Neural progenitor cell (in vitro differentiated cells): ENCODE measurements around the gene ITM2B. TPM values are rescaled to one million over a fixed set of nuclear protein-coding genes. Genes with fewer than 3 reads are reported as not detected.

Experiments
- DNase-seq: peaks from one replicate; pipeline ENCODE4 v3.0.0-alpha.2; 2016; ENCODE audit warnings: low spot score
- H2AFZ ChIP-seq: fragments of 200-600 bp; sonication (generic); replicated peaks from 2 replicates; pipeline ENCODE4 v1.6.1; 2016; ENCODE audit warnings: antibody characterized with exemption
- H3F3A ChIP-seq: fragments of 200-600 bp; sonication (generic); 2 replicates; pipeline ENCODE4 v1.6.1; 2016; ENCODE audit warnings: antibody characterized with exemption, low read depth
- H3K27ac ChIP-seq: fragments of 200-600 bp; sonication (generic); 2 replicates; pipeline ENCODE4 v1.5.1; 2016; ENCODE audit warnings: mild to moderate bottlenecking
- H3K27me3 ChIP-seq: fragments of 200-600 bp; sonication (generic); 2 replicates; pipeline ENCODE4 v1.6.1; 2016; ENCODE audit warnings: mild to moderate bottlenecking, moderate library complexity
- H3K36me3 ChIP-seq: fragments of 200-600 bp; sonication (generic); 2 replicates; pipeline ENCODE4 v1.5.1; 2016
- H3K4me1 ChIP-seq: fragments of 200-600 bp; sonication (generic); 2 replicates; pipeline ENCODE4 v1.6.1; 2016; ENCODE audit warnings: mixed run types
- H3K4me2 ChIP-seq: fragments of 200-600 bp; sonication (generic); 2 replicates; pipeline ENCODE4 v1.6.1; 2016
- H3K4me3 ChIP-seq: fragments of 200-600 bp; sonication (generic); 2 replicates; pipeline ENCODE4 v1.5.1; 2016
- H3K79me2 ChIP-seq: fragments of 200-600 bp; sonication (generic); 2 replicates; pipeline ENCODE4 v1.6.1; 2016; ENCODE audit warnings: low read depth
- H3K9ac ChIP-seq: fragments of 200-600 bp; sonication (generic); 2 replicates; pipeline ENCODE4 v1.6.1; 2016
- H3K9me3 ChIP-seq: fragments of 200-600 bp; sonication (generic); 2 replicates; pipeline ENCODE4 v1.5.1; 2016; ENCODE audit warnings: low read depth
- H4K20me1 ChIP-seq: fragments of 200-600 bp; sonication (generic); 2 replicates; pipeline ENCODE4 v1.6.1; 2016; ENCODE audit warnings: low read depth
- H3K27ac Mint-ChIP-seq: 3 replicates; pipeline ENCODE4 v1.8.0; 2021; ENCODE audit warnings: mixed read lengths
- H3K27me3 Mint-ChIP-seq: 2 replicates; pipeline ENCODE4 v1.8.0; 2022; ENCODE audit warnings: low read depth, mild to moderate bottlenecking, inconsistent platforms, moderate library complexity, mixed read lengths; ENCODE audit not compliant: insufficient read depth
- H3K36me3 Mint-ChIP-seq: 3 replicates; pipeline ENCODE4 v1.8.0; 2021; ENCODE audit warnings: mixed read lengths
- H3K4me1 Mint-ChIP-seq: 3 replicates; pipeline ENCODE4 v1.8.0; 2021; ENCODE audit warnings: mixed read lengths
- H3K4me3 Mint-ChIP-seq: 3 replicates; pipeline ENCODE4 v1.8.0; 2021; ENCODE audit warnings: mild to moderate bottlenecking, moderate library complexity, mixed read lengths
- H3K9me3 Mint-ChIP-seq: 3 replicates; pipeline ENCODE4 v1.8.0; 2020; ENCODE audit warnings: mixed read lengths
- CTCF ChIP-seq: fragments of 200-600 bp; sonication (generic); IDR thresholded peaks from 2 replicates; pipeline ENCODE4 v1.5.1; 2017; ENCODE audit warnings: antibody characterized with exemption, mild to moderate bottlenecking
- EZH2 ChIP-seq: fragments of 200-600 bp; sonication (generic); IDR thresholded peaks from 2 replicates; pipeline ENCODE4 v1.6.1; 2017; ENCODE audit warnings: antibody characterized with exemption, mild to moderate bottlenecking, moderate library complexity
- EZH2phosphoT487 ChIP-seq: fragments of 200-600 bp; sonication (generic); IDR thresholded peaks from 2 replicates; pipeline ENCODE4 v1.6.1; 2017; ENCODE audit warnings: antibody characterized with exemption
- total RNA-seq: library from RNA; depleted of rRNA; stranded (reverse); fragments of >200 nt; gene quantifications from 2 replicates; pipeline ENCODE4 v1.2.3, GENCODE V29; 2015; ENCODE audit warnings: low replicate concordance

The ITM2B gene
- total RNA-seq, 1 donor from 2014 or later: 172 TPM

DNA sequence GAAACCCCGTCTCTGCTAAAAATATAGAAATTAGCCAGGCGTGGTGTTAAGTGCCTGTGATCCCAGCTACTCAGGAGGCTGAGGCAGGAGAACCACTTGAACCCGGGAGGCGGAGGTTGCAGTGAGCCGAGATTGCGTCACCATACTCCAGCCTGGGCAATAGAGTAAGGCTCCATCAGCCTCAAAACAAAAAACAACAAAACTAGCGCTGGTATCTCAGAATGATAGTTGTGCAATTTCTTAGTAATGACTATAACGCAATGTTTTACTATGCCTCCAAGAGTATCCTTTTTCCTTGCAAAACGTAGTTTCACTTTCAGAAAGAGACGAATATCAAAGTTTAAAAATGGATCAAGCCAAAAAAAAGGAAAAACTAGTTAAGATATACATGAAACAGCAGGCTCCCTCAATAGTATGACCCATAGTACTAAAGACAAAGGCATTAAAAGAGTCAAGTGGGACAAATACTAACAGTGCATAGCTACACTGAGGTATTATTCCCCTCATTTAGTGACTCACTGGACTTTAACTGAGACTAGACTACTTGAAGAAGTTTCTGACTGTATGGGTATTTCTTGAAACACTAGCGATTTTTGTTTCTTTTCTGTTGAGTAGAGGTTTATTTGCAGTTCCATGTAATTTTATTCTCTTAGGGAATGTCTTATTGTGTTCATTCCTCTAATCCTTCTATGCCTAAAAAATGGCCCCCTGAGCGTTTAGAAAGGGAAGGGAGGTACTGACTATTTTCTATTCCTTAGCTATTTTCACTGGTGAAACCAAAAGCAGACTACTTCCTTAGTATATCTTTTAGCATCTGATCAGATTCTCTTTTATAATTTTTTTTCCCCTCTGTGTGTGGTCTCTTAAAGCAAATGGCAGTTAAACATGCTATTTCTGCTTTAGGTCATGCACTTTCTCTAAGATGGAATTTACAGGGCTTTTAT is 10.4 kb upstream of the ITM2B start:
- no peaks in the 10 kb centered on the region for H3K4me1 Mint-ChIP-seq
- no peaks in the 10 kb centered on the region for H3K36me3 Mint-ChIP-seq
- no peak overlapping the region for H3K4me3 Mint-ChIP-seq
- H3K27ac ChIP-seq: no peak overlapping the region
- H3K9ac ChIP-seq: no peak overlapping the region
- no peak overlapping the region for H3K27ac Mint-ChIP-seq
- H3K27me3 ChIP-seq: no peaks in the 10 kb centered on the region
- H3K27me3 Mint-ChIP-seq: no peaks in the 10 kb centered on the region
- H3K9me3 Mint-ChIP-seq: no peaks in the 10 kb centered on the region
- no peaks in the 10 kb centered on the region for H3K79me2 ChIP-seq
- TF ChIP-seq EZH2phosphoT487: no peak
- TF ChIP-seq CTCF: no peak
- TF ChIP-seq EZH2: no peak
- H3K4me1 ChIP-seq: no peaks in the 10 kb centered on the region
- H3F3A ChIP-seq: no peaks in the 10 kb centered on the region
- H3K4me2 ChIP-seq: no peak overlapping the region
- no peaks in the 10 kb centered on the region for H4K20me1 ChIP-seq
- no peak overlapping the region for H2AFZ ChIP-seq
- no peaks in the 10 kb centered on the region for H3K9me3 ChIP-seq
- DNase-seq: no peak
- H3K4me3 ChIP-seq: no peak overlapping the region
- H3K36me3 ChIP-seq: no peaks in the 10 kb centered on the region

DNA sequence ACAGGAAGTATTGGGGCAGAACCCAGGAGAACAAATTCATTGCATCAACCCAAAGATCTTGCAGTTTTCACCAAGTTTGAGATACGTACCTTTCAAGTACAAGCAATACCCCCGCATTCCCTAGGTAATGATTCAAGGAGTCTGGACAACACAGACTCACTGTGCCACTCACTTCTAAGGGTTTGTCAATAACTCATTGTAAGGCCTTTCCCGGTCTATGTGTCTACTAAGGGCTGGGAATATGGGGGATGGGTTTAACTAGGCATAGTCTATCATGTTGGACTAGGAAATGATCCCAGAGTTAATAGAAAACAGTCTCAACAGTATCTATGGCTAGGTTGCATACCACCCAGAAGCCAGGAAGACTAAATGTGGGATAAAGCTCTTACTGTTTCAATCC is 8.3 kb upstream of the ITM2B start:
- H2AFZ ChIP-seq: no peak overlapping the region
- H3K36me3 ChIP-seq: no peaks in the 10 kb centered on the region
- no peaks in the 10 kb centered on the region for H3F3A ChIP-seq
- H4K20me1 ChIP-seq: no peaks in the 10 kb centered on the region
- H3K4me2 ChIP-seq: no peak overlapping the region
- no peaks in the 10 kb centered on the region for H3K9me3 ChIP-seq
- H3K4me3 ChIP-seq: no peak overlapping the region
- TF ChIP-seq EZH2phosphoT487 (no peak), CTCF (no peak), EZH2 (no peak)
- no peaks in the 10 kb centered on the region for H3K27me3 ChIP-seq
- H3K79me2 ChIP-seq: no peaks in the 10 kb centered on the region
- Mint-ChIP-seq H3K27ac (no peak overlapping the region), H3K9me3 (no peaks in the 10 kb centered on the region), H3K4me3 (no peak overlapping the region), H3K36me3 (no peaks in the 10 kb centered on the region), H3K4me1 (no peaks in the 10 kb centered on the region), H3K27me3 (no peaks in the 10 kb centered on the region)
- H3K9ac ChIP-seq: no peak overlapping the region
- no peak overlapping the region for H3K27ac ChIP-seq
- H3K4me1 ChIP-seq: no peaks in the 10 kb centered on the region
- no peak for DNase-seq

DNA sequence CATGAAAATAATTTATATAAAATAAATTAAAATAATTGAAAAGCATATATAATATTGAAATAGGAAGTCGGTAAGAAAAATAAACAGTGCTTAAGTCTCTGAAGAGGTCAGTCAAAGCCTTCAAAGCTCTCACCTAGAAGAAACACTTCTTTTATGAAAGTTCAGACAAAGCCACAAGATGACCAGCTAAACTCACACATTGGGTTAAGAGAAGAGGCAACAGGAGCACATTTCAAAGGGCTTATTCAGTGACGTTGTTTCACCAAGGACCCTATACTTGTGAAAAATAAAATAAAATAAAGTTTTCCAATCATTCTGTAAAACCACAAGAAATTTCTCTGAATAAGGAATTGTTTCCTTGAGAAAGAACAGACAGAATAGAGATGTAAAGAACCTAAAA is 2.5 kb upstream of the ITM2B start:
- Histone ChIP-seq H3F3A (peaks cover 6% of the 10 kb centered on the region), H3K4me2 (no peak overlapping the region), H3K27me3 (peaks cover 14% of the 10 kb centered on the region), H3K36me3 (no peaks in the 10 kb centered on the region), H2AFZ (no peak overlapping the region), H3K9ac (no peak overlapping the region), H3K79me2 (peaks cover 24% of the 10 kb centered on the region), H3K27ac (no peak overlapping the region), H3K4me3 (no peak overlapping the region), H4K20me1 (peaks cover 8% of the 10 kb centered on the region), H3K9me3 (no peaks in the 10 kb centered on the region), H3K4me1 (peaks cover 18% of the 10 kb centered on the region)
- Mint-ChIP-seq H3K27ac (no peak overlapping the region), H3K27me3 (peaks cover 3% of the 10 kb centered on the region), H3K4me3 (no peak overlapping the region), H3K36me3 (no peaks in the 10 kb centered on the region), H3K9me3 (no peaks in the 10 kb centered on the region), H3K4me1 (peaks cover 30% of the 10 kb centered on the region)
- no peak for DNase-seq
- TF ChIP-seq EZH2 (no peak), EZH2phosphoT487 (no peak), CTCF (no peak)
